HG03520 (cell line): ENCODE data around the gene ARMC6.
"Not testable (repeated sequence)": the region's sequence is repeated elsewhere in the genome, so short reads cannot be mapped to it uniquely, and the experiment has no call there.

ENCODE experiments used
- ATAC-seq: cut with Tn5 transposase; IDR thresholded peaks from one replicate; pipeline ENCODE4 v1.9.1; 2021; ENCODE audit warnings: mild to moderate bottlenecking, moderate library complexity; ENCODE audit not compliant: unreplicated experiment

ARMC6 gene

GRCh38 chr19:19074196-19074882 lies 40.9 kb downstream of the ARMC6 start:
- ATAC-seq = no peak

DNA sequence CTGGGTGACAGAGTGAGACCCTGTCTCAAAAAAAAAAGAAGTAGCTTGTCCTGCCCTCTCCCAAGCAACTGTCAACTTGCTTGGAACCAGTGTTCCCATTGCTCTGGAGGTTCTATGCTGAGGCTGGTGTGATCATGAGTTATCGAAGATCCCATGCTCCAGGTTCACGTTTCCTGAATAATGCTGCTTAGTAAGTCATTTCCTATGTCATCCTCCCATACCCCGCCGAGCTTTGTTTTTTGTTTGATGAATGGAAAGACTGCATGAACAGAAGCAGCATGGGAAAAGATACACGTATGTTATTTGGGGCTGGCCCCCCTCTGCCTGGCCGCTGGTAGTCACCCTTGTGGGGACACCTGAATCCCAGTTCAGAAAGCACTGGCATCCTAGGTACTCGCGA lies 41.7 kb downstream of the ARMC6 start:
- ATAC-seq = no peak

- no peak for ATAC-seq
Measured at GRCh38 chr19:19076476-19076875, 43.1 kb downstream of the ARMC6 start.

DNA sequence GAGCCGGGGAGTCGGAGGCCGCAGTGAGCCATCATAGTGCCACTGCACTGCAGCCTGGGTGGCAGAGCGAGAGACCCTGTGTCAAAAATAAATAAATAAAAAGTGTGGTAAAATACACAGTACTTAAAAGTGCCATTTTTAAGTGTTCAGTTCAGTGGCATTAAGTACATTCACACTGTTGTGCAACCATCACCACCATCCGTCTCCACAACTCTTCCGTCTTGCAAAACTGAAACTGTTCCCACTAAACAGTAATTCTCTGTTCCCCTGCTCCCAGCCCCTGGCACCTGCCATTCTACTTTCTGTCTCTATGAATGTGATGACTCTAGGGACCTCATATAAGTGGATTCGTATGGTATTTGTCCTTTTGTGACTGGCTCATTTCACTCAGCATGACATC lies 43.7 kb downstream of the ARMC6 start:
- ATAC-seq = no peak

GRCh38 chr19:19078801-19079200 lies 45.4 kb downstream of the ARMC6 start:
- ATAC-seq = no peak

DNA sequence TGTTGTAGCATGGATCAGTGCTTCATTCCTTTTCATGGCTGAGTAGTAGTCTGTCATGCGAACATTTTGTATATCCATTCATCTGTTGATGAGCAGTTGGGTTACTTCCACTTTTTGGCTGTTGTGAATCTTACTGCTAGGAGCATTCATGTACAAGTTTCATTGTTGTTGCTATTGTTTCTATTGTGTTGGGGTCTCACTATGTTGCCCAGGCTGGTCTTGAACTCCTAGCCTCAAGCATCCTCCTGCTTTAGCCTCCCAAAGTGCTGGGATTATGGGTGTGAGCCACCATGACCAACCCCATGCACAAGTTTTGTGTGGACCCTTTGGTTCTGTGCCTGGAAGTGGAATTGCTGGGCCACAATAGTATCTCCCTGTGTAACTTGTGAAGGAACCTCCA lies 46.2 kb downstream of the ARMC6 start:
- ATAC-seq = no peak

GRCh38 chr19:19081642-19082151 lies 48.3 kb downstream of the ARMC6 start:
- no peak for ATAC-seq

DNA sequence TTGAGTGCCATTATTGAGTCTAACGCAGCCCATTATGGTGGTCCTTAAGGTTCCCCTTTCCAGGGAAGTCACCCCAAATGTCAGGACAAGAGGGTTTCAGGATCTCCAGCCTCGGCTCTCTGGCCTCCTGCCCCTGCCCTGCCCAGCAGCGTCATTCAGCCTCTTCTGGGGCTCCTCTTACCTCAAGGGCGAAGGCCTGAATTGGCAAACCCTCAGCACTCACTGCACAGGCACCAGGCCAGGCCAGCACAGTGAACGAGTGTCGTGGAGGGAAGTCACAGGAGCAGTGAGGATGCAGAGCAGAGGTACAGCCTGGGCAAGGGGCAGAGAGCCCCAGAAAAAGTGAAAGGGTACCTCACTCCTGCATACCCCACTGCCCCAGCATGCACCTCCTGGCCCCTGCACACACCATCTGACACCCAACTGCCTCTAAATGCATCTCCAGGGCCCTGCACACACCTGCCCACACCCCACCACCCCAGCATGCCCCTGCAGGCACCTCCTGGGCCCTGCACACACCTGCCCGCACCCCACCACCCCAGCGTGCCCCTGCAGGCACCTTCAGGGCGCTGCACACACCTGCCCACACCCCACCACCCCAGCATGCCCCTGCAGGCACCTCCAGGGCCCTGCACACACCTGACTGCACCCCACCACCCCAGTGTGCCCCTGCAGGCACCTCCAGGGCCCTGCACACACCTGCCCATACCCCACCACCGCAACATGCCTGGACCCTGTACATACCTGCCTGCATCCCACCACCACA lies 50.2 kb downstream of the ARMC6 start:
- ATAC-seq = no peak

- ATAC-seq = no peak
Measured at GRCh38 chr19:19087676-19088075, 54.3 kb downstream of the ARMC6 start.

- no peak for ATAC-seq
Measured at GRCh38 chr19:19094513-19094912, 61.1 kb downstream of the ARMC6 start.

- ATAC-seq = no peak
Measured at GRCh38 chr19:19095691-19096090, 62.3 kb downstream of the ARMC6 start.

GRCh38 chr19:19096641-19097627 lies 63.5 kb downstream of the ARMC6 start:
- no peak for ATAC-seq

DNA sequence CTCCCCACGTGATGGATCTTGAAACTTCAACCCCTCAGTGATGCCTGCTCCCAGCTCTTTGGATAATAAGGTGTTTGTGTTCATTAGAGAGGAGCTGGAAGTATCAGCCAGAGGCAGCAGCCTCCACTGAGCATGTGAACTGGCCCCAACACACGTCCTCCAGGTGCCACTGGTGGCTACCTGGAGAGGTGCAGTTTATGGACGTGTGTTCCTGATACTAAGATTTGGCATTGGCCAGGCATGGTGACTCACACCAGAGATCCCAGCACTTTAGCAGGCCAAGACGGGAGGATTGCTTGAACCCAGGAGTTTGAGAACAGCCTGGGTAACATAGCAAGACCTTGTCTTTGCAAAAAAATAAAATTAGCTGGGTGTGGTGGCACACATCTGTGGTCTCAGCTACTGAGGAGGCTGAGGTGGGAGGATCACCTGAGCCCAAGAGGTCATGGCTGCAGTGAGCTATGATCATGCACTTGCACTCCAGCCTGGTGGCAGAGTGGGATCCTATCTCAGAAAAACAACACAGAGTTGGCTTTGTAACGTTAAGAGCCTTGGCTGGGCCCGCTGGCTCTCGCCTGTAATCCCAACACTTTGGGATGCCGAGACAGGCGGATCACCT lies 64.8 kb downstream of the ARMC6 start:
- ATAC-seq = no peak

GRCh38 chr19:19098703-19099632 lies 65.6 kb downstream of the ARMC6 start:
- no peak for ATAC-seq

- ATAC-seq = no peak
Measured at GRCh38 chr19:19101540-19101939, 68.1 kb downstream of the ARMC6 start.

DNA sequence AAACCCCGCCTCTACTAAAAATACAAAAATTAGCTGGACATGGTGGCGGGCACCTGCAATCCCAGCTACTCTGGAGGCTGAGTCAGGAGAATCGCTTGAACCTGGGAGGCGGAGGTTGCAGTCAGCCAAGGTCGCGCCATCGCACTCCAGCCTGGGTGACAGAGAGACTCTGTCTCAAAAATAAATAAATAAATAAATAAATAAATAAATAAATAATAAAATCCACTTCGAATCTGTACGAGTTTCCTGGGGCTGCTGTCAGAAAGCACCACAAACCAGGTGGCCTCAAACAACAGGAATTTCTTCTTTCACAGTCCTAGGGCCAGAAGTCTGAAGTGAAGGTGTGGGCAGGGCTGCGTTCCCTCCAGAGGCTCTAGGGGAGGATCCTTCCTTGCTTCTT lies 69.2 kb downstream of the ARMC6 start:
- ATAC-seq = not testable (repeated sequence)

- no peak for ATAC-seq
Measured at GRCh38 chr19:19103167-19103566, 69.8 kb downstream of the ARMC6 start.

- ATAC-seq = no peak
Measured at GRCh38 chr19:19105365-19106055, 72.1 kb downstream of the ARMC6 start.

- ATAC-seq = no peak
Measured at GRCh38 chr19:19106056-19106551, 72.7 kb downstream of the ARMC6 start.
